CD4-positive, alpha-beta T cell treated with Interleukin-6 for 4 hours (primary cell): ENCODE data around the gene AKT3.

Experiments used
- DNase-seq: peaks from one replicate; pipeline ENCODE4 v3.0.0-alpha.2; 2020; ENCODE audit warnings: mixed read lengths

The AKT3 gene

DNA sequence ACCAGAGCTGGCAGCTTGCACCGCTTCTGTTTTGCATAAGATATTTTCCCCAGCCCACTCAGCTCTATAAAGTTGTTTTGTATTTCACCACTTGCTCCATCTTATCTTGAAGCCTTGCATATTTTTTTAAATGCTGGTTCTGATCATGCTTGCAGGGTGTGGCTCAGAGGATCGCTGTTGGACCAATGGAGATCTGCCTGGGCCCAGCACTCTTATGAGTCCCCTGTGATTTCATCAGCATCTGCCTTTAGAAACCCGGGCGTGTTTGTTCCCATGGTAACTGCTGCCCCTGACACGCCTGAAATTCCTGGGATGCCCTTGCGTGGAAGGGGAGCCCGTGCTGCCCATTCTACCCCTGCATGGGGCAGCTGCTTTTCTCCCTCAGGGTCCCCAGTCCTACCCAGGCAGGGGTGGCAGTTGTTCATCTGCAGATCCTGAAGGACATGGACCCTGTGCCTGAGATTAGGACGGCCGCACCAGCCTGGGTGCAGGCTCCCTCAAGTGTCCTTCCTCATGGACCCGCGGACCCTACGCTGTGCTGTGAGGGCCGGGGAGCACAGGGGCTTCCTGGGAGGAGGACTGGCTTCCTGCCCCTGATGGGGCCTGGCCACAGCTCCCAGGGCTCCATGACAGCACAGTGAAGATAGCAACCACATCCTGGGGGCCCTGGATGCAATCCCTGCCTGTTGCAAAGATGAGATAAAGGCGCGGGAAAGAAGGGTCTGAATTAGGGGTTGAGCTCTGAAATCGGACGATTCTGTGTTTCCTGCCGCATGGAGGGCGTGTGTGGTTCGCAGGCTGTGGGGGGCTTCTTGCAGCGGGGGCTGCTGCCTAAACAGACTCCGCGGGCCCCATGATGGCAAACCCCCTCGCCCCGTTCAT lies 367.7 kb downstream of the AKT3 start:
- peak; percentile 22 for DNase-seq

DNA sequence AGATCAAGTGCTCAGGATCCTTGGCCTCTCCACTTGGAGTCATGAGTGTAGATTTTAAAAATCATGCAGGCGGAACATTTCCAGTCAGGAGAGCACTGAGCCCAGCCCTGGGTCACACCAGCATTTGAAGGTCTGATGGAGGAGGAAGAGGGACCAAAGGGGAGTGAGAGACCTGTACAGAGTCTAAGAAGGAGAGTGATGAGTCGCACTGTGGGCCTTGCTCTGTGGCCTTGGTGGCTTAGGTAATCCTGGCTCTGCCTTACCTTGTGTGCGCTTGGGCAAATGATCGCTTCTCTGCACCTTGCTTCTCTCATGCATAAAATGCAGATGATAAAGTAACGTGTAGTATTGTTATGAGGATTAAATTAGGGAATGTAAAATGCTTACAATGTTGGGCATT lies 368.9 kb downstream of the AKT3 start:
- no peak for DNase-seq

- no peak for DNase-seq
These were observed 372.2 kb downstream of the AKT3 start for GRCh38 chr1:243477731-243478290.

GRCh38 chr1:243475966-243476365 lies 374.1 kb downstream of the AKT3 start:
- DNase-seq: no peak

GRCh38 chr1:243474906-243475305 lies 375.1 kb downstream of the AKT3 start:
- DNase-seq: no peak

DNA sequence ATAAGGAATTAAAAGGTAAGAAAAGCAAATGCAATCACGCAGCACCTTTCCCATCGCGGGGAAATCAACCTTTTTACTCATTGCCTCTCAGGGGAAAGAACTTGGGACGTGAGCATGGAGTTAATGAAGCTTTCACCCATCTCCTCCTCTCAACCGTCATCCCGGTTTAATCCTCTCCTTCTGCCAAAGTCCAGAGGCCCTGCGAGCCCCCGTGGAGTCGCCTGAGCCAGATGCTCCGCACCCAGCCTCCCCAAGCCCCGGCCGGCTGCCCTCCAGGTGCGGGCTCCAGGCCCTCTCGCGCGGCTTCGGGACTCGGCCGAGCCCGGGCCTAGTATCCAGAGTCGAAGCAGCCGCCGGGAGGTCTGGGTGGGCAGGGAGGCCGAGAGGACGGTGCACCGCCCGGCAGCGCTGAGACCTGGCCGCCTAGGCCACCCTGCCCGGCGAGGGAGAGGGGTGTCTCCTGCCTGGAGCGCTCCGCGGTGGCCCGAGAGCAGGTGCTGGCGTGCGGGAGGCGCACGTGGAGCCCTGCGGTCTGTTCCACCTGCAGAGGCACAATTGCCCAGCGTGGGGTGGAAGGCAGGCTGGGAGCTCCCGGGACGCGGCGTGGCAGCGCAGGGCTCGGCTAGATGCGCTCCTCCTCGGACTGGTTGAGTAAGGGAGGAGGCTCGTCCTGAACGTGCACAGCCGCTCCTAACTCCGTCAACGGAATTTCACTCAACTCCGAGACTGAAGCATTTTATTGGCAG lies 375.7 kb downstream of the AKT3 start:
- DNase-seq: no peak

GRCh38 chr1:243473227-243474135 lies 376.6 kb downstream of the AKT3 start:
- DNase-seq: no peak

GRCh38 chr1:243471754-243472745 lies 378.0 kb downstream of the AKT3 start:
- no peak for DNase-seq

DNA sequence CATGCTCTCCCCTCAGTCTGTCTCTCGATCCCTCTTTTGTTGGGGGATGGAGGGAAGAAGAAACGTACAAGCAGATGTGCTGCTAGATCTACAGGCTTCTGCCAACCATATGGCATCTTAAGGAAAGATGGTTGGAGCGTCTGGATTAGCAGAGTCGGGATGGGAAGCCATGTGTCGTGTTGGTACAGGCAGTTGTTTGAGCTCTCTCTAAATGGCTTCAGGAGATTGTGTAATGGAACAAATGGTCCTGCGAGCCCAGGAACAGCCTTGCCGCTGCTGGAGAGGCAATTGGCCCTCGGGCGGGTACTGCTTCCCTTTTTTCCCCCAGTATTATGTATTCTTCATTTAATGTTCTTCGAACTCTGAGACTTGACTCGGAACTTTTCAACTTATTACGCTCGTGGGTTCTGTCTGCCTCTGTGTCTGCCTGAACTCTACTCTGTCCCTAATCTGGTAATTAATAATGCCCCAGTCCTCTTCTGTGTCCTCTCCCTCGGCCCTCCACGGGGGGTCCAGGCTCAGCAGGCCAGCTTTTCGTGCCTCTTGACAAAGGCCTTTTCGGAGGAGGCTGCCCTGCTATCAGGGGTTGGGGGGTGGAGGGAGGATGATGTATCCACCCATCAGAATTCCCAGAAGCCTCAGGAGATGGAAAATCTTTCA lies 378.9 kb downstream of the AKT3 start:
- DNase-seq: no peak

GRCh38 chr1:243470502-243470901 lies 379.5 kb downstream of the AKT3 start:
- DNase-seq: no peak

- DNase-seq: no peak
These were observed 380.5 kb downstream of the AKT3 start for GRCh38 chr1:243469497-243469896.

DNA sequence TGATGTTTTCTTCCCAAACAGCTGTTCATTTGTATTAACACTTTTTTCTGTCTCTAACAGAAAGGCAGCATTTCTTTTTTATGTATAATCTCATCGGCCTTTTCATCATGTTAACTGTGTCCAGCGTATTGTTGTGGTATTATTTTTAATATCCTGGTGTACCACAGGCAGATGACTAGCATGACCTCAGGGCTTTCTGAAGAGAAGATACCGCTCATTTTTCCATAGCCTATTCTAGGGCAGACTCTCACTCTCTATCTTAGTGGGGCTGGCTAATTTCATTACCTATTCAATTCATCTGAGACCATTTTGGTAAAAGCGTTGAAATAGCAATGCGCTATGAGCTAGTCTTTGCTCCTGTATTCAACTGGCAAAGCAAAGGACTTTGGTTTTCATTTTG lies 384.3 kb downstream of the AKT3 start:
- no peak for DNase-seq

GRCh38 chr1:243465081-243465480 lies 385.0 kb downstream of the AKT3 start:
- DNase-seq: no peak

DNA sequence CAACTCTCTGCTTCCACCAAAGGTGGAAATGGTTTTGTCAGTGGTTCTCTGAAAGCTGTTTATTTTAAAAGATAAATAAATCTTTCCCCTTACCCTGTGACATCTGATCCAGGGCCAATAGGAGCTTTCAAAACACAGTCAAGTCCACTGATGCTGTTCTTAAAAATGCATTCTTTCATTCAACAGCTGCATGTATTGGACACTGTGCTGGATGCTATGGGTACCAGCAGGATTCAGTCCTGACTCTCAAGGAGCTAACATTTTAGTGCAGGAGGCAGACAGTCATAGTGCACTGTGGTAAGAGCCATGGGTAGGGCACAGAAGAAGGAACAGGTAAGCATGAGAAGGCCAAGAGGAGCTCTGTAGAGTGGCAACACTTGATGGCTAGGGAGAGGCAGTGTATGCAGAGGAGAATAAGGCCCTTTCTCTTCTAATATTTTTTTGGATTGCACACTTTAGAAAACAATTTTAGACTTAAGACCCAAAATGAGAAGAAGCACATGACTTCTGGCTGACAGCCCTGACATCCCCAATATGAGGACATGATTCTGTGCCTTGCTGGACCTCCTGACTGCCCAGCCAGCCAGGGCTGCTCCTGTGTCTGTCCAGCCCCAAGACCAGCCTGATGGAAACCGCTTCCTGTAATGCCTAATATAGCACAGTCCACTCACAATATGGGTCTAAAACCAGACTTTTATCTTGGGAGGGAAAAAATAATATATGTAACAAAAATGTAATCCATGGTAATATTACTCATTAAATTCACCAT lies 386.9 kb downstream of the AKT3 start:
- no peak for DNase-seq

DNA sequence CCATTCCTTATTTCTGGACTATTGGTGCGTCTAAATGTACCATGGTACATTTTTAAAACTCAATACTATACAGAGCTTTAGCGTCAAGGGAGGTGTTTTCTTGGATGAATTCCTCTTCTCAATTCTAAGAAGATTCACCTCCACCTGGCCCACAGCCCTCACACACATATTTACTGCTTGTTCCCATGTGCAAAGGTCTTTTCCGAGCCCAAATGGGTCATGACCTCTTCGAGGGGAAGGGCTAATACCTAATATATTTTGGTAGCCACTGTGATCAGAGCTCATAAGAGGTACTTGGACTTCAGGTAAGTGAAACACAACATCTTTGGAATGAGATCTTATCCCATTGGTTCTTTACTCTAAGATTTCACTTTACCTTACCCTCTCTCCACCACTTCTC lies 388.3 kb downstream of the AKT3 start:
- DNase-seq: no peak

GRCh38 chr1:243459059-243459458 lies 391.0 kb downstream of the AKT3 start:
- no peak for DNase-seq

DNA sequence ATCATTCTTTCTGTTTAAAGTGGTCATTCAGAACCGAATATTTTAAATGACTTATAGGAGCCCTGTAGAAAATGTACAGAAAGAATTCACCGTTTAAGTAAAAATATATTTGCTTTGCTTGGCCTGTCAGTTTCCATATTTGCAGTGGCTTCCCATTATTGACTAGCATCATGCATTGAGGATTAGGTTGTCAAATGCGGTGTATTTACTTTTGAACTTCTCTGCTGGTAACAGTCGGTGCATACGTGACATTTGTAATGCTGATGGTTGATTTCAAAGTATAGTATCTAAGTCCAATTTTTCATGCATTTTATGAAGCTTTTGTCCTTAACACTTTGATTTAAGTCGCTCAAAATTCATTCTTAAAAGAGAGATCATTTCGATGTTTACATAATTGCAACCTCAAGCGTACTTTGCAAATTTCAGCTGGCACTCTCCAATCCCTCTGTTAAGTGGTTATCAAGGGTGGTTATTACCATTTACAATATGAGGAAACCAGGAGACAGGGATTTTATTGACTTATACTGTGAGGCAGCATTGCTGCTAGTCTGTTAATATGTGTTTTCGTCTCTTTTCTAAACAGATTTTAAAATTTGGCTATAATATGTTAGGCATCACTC lies 392.6 kb downstream of the AKT3 start:
- DNase-seq: no peak

DNA sequence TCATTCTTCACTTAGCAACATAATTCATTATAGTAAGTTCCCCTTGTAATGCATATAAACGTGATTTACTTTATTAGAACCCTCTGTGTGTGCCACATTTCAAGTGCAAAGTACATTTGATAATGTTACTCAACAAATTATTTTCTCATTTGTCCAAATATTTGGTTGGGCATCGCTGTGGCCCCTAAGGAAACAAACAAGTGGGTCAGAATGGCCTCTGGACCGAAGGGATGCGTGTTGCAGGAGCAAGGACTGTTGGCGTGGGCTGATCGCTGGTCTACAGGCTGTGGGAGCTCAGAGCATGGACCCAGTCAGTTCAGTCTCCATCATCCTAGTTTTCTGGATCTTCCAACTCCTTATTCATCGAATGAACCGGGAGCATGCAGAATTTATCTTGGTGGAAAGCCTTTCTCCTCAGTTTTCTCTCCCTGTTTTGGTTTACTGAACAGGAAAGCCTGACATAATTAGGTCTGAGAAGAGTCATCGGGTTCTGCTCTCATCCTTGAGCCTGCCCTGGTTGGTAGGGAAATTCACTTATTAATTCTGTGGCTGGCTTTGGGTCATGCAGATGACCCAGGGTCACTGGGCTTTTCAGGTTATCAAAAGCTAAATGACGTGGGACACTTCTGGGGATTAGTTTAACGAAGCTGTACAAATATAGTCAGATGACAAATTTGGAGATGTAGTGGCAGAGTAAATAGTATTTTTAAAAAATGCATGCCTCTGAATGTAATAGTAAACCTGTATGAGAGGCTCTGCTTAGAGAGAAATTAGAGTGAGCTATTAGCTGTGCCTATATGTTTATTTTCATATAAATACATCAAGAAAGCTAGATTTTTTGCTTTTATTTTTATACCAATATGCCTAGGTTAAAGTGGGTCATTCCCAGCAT lies 394.0 kb downstream of the AKT3 start:
- DNase-seq: no peak
